SU-DHL-6 (cell line): ENCODE data around the gene PKLR.

Source experiments
- EZH2phosphoT487 ChIP-seq: fragments of 200-600 bp; sonication (generic), shearing (Covaris generic); conservative IDR thresholded peaks from 2 replicates; pipeline ENCODE4 v1.6.1; 2018; ENCODE audit warnings: mild to moderate bottlenecking, antibody characterized with exemption, low read length, moderate library complexity, mixed read lengths
- TF ChIP-seq, protein P1 (sequence below): fragments of 200-600 bp; sonication (generic); IDR thresholded peaks from one replicate; pipeline ENCODE4 v1.5.1; 2017; ENCODE audit warnings: antibody characterized with exemption, mild to moderate bottlenecking, low read length, moderate library complexity; ENCODE audit not compliant: insufficient read depth, poor library complexity, severe bottlenecking

DNA sequence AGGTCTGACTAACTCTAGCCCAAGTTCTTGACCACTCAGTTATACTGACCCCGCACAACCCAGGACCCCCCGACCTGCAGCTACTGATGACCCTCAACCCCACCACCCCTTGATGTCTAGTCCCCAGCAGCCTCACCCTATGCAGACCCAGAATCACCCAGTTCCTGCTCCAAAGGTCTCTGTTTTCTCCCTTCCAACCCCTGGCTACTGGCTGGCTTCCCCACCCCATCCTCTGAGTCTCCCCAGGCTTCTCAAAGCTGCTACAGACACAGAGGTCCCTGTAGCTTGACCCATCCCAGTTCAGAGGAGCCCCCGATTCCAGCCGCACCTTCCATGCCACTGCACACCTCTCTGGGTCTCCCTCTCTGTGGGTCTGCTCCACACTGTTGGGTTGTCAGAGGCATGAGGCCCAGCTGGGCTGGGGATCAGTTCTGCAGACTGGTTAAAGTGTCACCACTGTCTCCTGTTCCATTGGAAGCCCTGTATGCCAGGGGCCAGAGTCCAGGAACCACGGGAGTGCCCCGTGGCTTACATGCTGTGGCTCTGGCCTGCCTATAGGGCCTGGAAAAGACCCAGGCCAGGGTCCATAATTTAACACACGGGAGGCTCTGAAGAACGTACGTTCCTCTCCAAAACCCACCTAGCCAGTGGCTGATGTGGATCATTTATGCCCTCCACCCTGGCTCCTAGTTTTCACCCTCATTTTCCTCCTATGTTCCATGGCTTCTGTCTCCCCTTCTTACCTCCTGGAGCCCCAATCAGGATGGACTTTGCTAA is 497 bp downstream of the PKLR start:
- TF ChIP-seq, protein P1, sequence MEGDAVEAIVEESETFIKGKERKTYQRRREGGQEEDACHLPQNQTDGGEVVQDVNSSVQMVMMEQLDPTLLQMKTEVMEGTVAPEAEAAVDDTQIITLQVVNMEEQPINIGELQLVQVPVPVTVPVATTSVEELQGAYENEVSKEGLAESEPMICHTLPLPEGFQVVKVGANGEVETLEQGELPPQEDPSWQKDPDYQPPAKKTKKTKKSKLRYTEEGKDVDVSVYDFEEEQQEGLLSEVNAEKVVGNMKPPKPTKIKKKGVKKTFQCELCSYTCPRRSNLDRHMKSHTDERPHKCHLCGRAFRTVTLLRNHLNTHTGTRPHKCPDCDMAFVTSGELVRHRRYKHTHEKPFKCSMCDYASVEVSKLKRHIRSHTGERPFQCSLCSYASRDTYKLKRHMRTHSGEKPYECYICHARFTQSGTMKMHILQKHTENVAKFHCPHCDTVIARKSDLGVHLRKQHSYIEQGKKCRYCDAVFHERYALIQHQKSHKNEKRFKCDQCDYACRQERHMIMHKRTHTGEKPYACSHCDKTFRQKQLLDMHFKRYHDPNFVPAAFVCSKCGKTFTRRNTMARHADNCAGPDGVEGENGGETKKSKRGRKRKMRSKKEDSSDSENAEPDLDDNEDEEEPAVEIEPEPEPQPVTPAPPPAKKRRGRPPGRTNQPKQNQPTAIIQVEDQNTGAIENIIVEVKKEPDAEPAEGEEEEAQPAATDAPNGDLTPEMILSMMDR: no peak
- no peak for TF ChIP-seq EZH2phosphoT487
